ENCODE measurements around the gene TATDN2.
"Not testable (repeated sequence)": the region's sequence is repeated elsewhere in the genome, so short reads cannot be mapped to it uniquely, and the experiment has no call there.

DNA sequence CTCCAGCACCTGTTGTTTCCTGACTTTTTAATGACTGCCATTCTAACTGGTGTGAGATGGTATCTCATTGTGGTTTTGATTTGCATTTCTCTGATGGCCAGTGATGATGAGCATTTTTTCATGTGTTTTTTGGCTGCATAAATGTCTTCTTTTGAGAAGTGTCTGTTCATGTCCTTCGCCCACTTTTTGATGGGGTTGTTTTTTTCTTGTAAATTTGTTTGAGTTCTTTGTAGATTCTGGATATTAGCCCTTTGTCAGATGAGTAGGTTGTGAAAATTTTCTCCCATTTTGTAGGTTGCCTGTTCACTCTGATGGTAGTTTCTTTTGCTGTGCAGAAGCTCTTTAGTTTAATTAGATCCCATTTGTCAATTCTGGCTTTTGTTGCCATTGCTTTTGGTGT, 49.8 kb downstream of the TATDN2 start:
- TF ChIP-seq, protein P1, sequence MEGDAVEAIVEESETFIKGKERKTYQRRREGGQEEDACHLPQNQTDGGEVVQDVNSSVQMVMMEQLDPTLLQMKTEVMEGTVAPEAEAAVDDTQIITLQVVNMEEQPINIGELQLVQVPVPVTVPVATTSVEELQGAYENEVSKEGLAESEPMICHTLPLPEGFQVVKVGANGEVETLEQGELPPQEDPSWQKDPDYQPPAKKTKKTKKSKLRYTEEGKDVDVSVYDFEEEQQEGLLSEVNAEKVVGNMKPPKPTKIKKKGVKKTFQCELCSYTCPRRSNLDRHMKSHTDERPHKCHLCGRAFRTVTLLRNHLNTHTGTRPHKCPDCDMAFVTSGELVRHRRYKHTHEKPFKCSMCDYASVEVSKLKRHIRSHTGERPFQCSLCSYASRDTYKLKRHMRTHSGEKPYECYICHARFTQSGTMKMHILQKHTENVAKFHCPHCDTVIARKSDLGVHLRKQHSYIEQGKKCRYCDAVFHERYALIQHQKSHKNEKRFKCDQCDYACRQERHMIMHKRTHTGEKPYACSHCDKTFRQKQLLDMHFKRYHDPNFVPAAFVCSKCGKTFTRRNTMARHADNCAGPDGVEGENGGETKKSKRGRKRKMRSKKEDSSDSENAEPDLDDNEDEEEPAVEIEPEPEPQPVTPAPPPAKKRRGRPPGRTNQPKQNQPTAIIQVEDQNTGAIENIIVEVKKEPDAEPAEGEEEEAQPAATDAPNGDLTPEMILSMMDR (IDR thresholded peaks at IDR 0.05), result not testable (repeated sequence)
- TF ChIP-seq POLR2A, POLR2AphosphoS5 (IDR thresholded peaks at IDR 0.05): not testable (repeated sequence)

All from transverse colon (tissue), 4 donors.